Thymus (tissue), 11 donors: ENCODE measurements around the gene C20orf144. TPM values are rescaled to one million over a fixed set of nuclear protein-coding genes. Genes with fewer than 3 reads are reported as not detected.
"Not testable (repeated sequence)": the region's sequence is repeated elsewhere in the genome, so short reads cannot be mapped to it uniquely, and the experiment has no call there.

ENCODE experiments used
- DNase-seq, 9 donors: peaks; one replicate each; pipeline ENCODE4 v3.0.0-alpha.2; 2013; ENCODE audit warnings: low spot score in 9 of 9, low read depth in 6 of 9, missing footprints in 1 of 9
- H3K27ac ChIP-seq, 2 donors: one replicate each; pipeline ENCODE4 v1.5.1; 2013; ENCODE audit warnings: control low read depth in 1 of 2, low read depth in 1 of 2, low read length in 1 of 2, mild to moderate bottlenecking in 1 of 2, moderate library complexity in 1 of 2
- H3K27me3 ChIP-seq, 2 donors: one replicate each; pipeline ENCODE4 v1.5.1; 2013; ENCODE audit warnings: low read length in 1 of 2; ENCODE audit not compliant: control insufficient read depth in 2 of 2, insufficient read depth in 1 of 2
- H3K36me3 ChIP-seq, 2 donors: one replicate each; pipeline ENCODE4 v1.5.1; 2013; ENCODE audit warnings: low read length in 1 of 2, mild to moderate bottlenecking in 1 of 2, moderate library complexity in 1 of 2; ENCODE audit not compliant: control insufficient read depth in 2 of 2, insufficient read depth in 2 of 2
- H3K4me1 ChIP-seq, 2 donors: one replicate each; pipeline ENCODE4 v1.5.1; 2013; ENCODE audit warnings: low read length in 2 of 2; ENCODE audit not compliant: control insufficient read depth in 2 of 2, insufficient read depth in 2 of 2
- H3K4me3 ChIP-seq, 2 donors: one replicate each; pipeline ENCODE4 v1.5.1; 2013; ENCODE audit warnings: low read length in 2 of 2, control low read depth in 1 of 2, mild to moderate bottlenecking in 1 of 2
- H3K9me3 ChIP-seq, 2 donors: one replicate each; pipeline ENCODE4 v1.5.1; 2013; ENCODE audit warnings: low read length in 1 of 2, mild to moderate bottlenecking in 1 of 2; ENCODE audit not compliant: control insufficient read depth in 2 of 2, insufficient read depth in 1 of 2
- WGBS: extraction: QIAGEN DNeasy Blood & Tissue Kit; methylation state at CpG from one replicate; pipeline ENCODE4 v1.1.7; 2013; 5-methylcytosine and 5-hydroxymethylcytosine counted together
- polyA plus RNA-seq: library from polyadenylated mRNA; stranded (reverse); fragments of 200-250 nt; gene quantifications from one replicate; pipeline ENCODE4 v1.2.3, GENCODE V29; 2013
- total RNA-seq: library from RNA; stranded (reverse); fragments of 120-200 nt; gene quantifications from one replicate; pipeline ENCODE4 v1.2.4, GENCODE V29; 2013
- donor health status: healthy.

C20orf144 gene
- total and polyA plus RNA-seq, 2 donors = 0.09 to 0.23 TPM

GRCh38 chr20:33630507-33630906 is 31.6 kb upstream of the C20orf144 start:
- no peaks in the 10 kb centered on the region for H3K27me3 ChIP-seq
- no peak for DNase-seq
- H3K27ac ChIP-seq = no peak overlapping the region
- 98% methylated on average over 4 of the region's 4 CpGs for WGBS
- H3K4me3 ChIP-seq = no peak overlapping the region
- H3K36me3 ChIP-seq = peaks cover 32 to 40% of the 10 kb centered on the region in 2 donors
- no peaks in the 10 kb centered on the region for H3K4me1 ChIP-seq
- no peaks in the 10 kb centered on the region for H3K9me3 ChIP-seq

DNA sequence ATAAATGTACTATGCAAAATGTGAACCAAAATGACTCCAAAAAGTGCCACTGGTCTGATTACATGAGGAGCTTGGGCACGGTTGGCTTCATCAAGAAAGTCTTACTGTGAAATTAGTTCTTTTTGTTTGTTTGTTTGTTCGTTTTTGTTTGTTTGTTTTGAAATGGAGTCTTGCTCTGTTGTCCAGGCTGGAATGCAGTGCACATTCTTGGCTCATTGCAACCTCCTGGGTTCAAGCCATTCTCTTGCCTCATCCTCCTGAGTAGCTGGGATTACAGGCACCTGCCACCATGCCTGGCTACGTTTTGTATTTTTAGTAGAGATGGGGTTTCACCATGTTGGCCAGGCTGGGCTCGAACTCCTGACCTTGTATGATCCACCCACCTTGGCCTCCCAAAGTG is 30.2 kb upstream of the C20orf144 start:
- not testable (repeated sequence) for H3K9me3 ChIP-seq, H3K27me3 ChIP-seq, DNase-seq, H3K27ac ChIP-seq, H3K4me1 ChIP-seq, H3K4me3 ChIP-seq
- peaks cover 36 to 40% of the 10 kb centered on the region in 2 donors for H3K36me3 ChIP-seq
- WGBS = 99% methylated on average over 4 of the region's 4 CpGs

GRCh38 chr20:33635341-33635740 is 26.8 kb upstream of the C20orf144 start:
- H3K9me3 ChIP-seq = no peaks in the 10 kb centered on the region
- H3K36me3 ChIP-seq = peaks cover 39 to 43% of the 10 kb centered on the region in 2 donors
- no peaks in the 10 kb centered on the region for H3K27me3 ChIP-seq
- WGBS = 99% methylated on average over 3 of the region's 3 CpGs
- H3K27ac ChIP-seq = no peak overlapping the region
- H3K4me1 ChIP-seq = no peaks in the 10 kb centered on the region
- no peak for DNase-seq
- H3K4me3 ChIP-seq = no peak overlapping the region

GRCh38 chr20:33636776-33637175 is 25.4 kb upstream of the C20orf144 start:
- Histone ChIP-seq H3K4me1 (no peaks in the 10 kb centered on the region), H3K36me3 (peaks cover 42 to 44% of the 10 kb centered on the region in 2 donors), H3K9me3 (no peaks in the 10 kb centered on the region), H3K27ac (no peak overlapping the region), H3K27me3 (no peaks in the 10 kb centered on the region), H3K4me3 (no peak overlapping the region)
- DNase-seq = no peak
- WGBS = 93% methylated on average over 1 of the region's 1 CpG

DNA sequence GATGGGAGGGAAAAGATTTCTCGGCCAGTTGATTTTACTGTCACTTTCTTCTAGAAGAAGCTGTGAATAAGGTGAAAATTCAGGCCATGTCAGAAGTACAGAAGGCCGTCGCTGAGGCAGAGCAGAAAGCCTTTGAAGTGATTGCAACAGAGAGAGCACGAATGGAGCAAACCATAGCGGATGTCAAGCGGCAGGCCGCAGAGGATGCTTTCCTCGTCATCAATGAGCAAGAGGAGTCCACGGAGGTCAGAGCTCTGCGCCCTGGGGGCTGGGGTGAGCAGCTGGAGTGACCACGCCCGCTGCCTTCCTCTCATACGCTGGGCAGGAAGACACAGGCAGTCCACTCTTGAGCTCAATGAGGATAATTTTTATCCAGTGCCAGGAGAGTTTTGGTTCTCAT is 21.8 kb upstream of the C20orf144 start:
- DNase-seq = no peak
- no peaks in the 10 kb centered on the region for H3K9me3 ChIP-seq
- no peaks in the 10 kb centered on the region for H3K4me1 ChIP-seq
- no peak overlapping the region for H3K27ac ChIP-seq
- WGBS = 98% methylated on average over 13 of the region's 13 CpGs
- H3K4me3 ChIP-seq = no peak overlapping the region
- H3K27me3 ChIP-seq = no peaks in the 10 kb centered on the region
- peaks cover 52 to 57% of the 10 kb centered on the region in 2 donors for H3K36me3 ChIP-seq

- no peak for DNase-seq
- WGBS = 96% methylated on average over 28 of the region's 28 CpGs
- Histone ChIP-seq H3K27me3 (no peaks in the 10 kb centered on the region), H3K36me3 (peaks cover 43 to 44% of the 10 kb centered on the region in 2 donors), H3K9me3 (no peaks in the 10 kb centered on the region), H3K27ac (no peak overlapping the region), H3K4me3 (no peak overlapping the region), H3K4me1 (peaks cover 0 to 3% of the 10 kb centered on the region in 2 donors)
Observed at GRCh38 chr20:33644313-33645071, 17.6 kb upstream of the C20orf144 start.

DNA sequence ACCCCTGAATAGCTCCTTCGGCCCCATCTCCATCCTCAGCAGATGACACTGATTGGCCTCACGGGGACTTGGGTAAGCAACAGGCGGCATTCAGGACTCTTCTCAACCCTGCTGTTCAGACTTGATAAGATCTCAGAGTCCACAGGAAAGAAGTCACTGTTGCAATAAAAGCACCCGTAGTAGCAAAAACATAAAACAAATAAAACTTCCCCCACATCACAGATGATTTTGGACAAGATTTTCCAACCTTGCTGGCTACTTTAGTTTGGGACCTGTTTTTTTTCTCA is 17.1 kb upstream of the C20orf144 start:
- H3K27me3 ChIP-seq = no peaks in the 10 kb centered on the region
- H3K4me3 ChIP-seq = no peak overlapping the region
- no peak overlapping the region for H3K27ac ChIP-seq
- DNase-seq = no peak
- 92% methylated on average over 4 of the region's 4 CpGs for WGBS
- H3K36me3 ChIP-seq = peaks cover 38 to 39% of the 10 kb centered on the region in 2 donors
- H3K4me1 ChIP-seq = peaks cover 0 to 4% of the 10 kb centered on the region in 2 donors
- H3K9me3 ChIP-seq = no peaks in the 10 kb centered on the region

DNA sequence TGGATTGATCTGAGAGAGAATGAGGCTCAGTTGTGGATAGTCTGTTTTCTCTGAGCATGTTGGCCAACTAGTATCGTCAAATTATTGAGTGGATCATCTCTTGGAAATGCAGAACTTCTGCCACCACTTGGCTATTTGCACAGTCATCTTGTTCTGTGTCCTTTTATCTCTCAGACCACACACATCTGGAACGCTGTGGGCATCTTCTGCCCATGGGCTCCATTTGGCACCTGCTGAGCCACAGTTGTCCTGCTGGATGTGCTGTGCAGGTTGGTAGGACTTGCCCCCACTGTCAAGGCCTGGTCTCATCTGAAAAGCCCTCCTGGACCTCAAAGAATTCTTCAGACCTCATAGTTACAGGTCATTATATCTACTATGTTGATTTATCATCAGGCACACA is 16.7 kb upstream of the C20orf144 start:
- Histone ChIP-seq H3K4me3 (no peak overlapping the region), H3K9me3 (no peaks in the 10 kb centered on the region), H3K27me3 (no peaks in the 10 kb centered on the region), H3K36me3 (peaks cover 34 to 35% of the 10 kb centered on the region in 2 donors), H3K27ac (no peak overlapping the region), H3K4me1 (peaks cover 0 to 4% of the 10 kb centered on the region in 2 donors)
- over 99% methylated on average over 2 of the region's 2 CpGs for WGBS
- no peak for DNase-seq

- peaks cover 0 to 4% of the 10 kb centered on the region in 2 donors for H3K4me1 ChIP-seq
- no peak for DNase-seq
- H3K36me3 ChIP-seq = peaks cover 28 to 30% of the 10 kb centered on the region in 2 donors
Observed at GRCh38 chr20:33646191-33646590, 15.9 kb upstream of the C20orf144 start.

More at GRCh38 chr20:33646191-33646590, 15.9 kb upstream of the C20orf144 start:
- Histone ChIP-seq H3K9me3 (no peaks in the 10 kb centered on the region), H3K27ac (no peak overlapping the region), H3K27me3 (no peaks in the 10 kb centered on the region), H3K4me3 (no peak overlapping the region)
- 99% methylated on average over 5 of the region's 5 CpGs for WGBS
